Skeletal muscle cell (primary cell): ENCODE measurements around the gene ASCC2.
"Not testable (repeated sequence)": the region's sequence is repeated elsewhere in the genome, so short reads cannot be mapped to it uniquely, and the experiment has no call there.

Source experiments
- DNase-seq: peaks from one replicate; pipeline ENCODE4 v3.0.0-alpha.2; 2010; ENCODE audit warnings: low read depth
- H3K4me3 ChIP-seq: 2 replicates; pipeline ENCODE4 v1.5.1; 2011; ENCODE audit warnings: low read depth, mild to moderate bottlenecking, control low read depth, low read length, moderate library complexity

Gene ASCC2

GRCh38 chr22:29765905-29766631 is 72.0 kb downstream of the ASCC2 start:
- peak overlapping the region; percentile 75 for H3K4me3 ChIP-seq
- DNase-seq = no peak

- H3K4me3 ChIP-seq = no peak overlapping the region
- no peak for DNase-seq
These were observed 75.8 kb downstream of the ASCC2 start for GRCh38 chr22:29762263-29762662.

GRCh38 chr22:29758959-29759358 is 79.1 kb downstream of the ASCC2 start:
- no peak for DNase-seq
- H3K4me3 ChIP-seq = no peak overlapping the region

DNA sequence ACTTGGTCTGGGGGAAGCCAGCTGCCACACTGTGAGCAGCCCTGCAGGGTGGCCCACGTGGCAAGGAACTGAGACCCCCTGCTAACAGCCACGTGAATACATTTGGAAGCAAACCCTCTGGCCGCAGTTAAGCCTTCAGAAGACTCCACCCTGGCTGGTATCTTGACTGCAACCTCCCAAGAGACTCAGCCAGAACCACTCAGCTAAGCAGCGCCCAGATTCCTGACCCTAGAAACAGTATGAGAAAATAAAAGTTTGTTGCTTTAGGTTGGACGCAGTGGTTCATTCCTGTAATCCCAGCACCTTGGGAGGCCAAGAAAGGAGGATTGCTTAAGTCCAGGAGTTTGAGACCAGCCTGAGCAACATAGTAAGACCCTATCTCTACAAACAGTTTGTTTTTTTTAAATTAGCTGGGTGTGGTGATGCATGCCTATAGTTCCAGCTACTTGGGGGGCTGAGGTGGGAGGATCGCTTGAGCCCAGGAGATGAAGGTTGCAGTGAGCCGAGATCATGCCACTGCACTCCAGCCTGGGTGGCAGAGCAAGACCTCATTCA is 79.9 kb downstream of the ASCC2 start:
- H3K4me3 ChIP-seq = no peak overlapping the region
- DNase-seq = no peak

GRCh38 chr22:29757096-29757495 is 81.0 kb downstream of the ASCC2 start:
- H3K4me3 ChIP-seq = no peak overlapping the region

DNA sequence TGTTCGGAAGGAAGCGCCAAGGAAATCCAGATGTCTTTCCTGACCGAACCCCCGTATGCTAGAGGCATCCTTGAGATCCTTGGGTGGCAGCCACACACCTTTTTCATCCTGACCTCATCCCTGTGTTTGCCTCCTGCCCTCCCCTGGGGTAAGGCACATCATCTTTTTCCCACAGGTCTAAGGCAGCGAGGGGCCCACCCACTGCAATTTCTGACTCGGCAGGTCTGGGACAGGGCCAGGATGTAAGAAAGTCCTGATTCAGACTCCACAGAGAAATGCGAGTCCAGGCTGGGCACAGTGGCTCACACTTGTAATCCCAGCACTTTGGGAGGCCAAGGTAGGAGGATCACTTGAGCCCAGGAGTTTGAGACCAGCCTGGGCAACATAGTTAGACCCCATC is 81.7 kb downstream of the ASCC2 start:
- no peak for DNase-seq
- H3K4me3 ChIP-seq = no peak overlapping the region

More at GRCh38 chr22:29757096-29757495, 81.0 kb downstream of the ASCC2 start:
- DNase-seq = no peak

- DNase-seq = no peak
These were observed 82.2 kb downstream of the ASCC2 start for GRCh38 chr22:29755889-29756288.

DNA sequence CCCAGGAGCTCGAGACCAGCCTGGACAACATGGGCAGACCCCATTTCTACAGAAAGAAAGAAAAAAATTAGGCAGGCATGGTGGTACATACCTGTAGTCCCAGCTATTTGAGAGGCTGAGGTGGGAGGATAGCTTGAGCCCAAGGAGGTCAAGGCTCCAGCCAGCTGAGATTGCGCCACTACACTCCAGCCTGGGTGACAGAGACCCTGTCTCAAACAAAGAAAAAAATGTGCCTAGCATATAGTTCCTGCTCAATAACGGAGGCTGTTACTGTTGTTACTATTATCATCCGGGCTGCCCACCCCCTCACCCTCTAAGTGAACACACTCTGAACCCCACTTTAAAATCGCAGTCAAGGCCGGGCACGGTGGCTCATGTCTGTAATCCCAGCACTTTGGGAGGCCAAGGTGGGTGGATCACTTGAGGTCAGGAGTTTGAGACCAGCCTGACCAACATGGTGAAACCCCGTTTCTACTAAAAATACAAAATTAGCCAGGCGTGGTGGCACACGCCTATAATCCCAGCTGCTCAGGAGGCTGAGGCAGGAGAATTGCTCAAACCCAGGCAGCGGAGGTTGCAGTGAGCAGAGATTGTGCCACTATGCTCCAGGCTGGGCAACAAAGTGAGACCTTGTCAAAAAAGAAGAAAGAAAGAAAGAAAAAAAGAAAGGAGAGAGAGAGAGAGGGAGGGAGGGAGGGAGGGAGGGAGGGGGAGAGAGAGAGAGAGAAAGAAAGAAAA is 83.2 kb downstream of the ASCC2 start:
- not testable (repeated sequence) for H3K4me3 ChIP-seq, DNase-seq

More at GRCh38 chr22:29755889-29756288, 82.2 kb downstream of the ASCC2 start:
- no peak overlapping the region for H3K4me3 ChIP-seq

DNA sequence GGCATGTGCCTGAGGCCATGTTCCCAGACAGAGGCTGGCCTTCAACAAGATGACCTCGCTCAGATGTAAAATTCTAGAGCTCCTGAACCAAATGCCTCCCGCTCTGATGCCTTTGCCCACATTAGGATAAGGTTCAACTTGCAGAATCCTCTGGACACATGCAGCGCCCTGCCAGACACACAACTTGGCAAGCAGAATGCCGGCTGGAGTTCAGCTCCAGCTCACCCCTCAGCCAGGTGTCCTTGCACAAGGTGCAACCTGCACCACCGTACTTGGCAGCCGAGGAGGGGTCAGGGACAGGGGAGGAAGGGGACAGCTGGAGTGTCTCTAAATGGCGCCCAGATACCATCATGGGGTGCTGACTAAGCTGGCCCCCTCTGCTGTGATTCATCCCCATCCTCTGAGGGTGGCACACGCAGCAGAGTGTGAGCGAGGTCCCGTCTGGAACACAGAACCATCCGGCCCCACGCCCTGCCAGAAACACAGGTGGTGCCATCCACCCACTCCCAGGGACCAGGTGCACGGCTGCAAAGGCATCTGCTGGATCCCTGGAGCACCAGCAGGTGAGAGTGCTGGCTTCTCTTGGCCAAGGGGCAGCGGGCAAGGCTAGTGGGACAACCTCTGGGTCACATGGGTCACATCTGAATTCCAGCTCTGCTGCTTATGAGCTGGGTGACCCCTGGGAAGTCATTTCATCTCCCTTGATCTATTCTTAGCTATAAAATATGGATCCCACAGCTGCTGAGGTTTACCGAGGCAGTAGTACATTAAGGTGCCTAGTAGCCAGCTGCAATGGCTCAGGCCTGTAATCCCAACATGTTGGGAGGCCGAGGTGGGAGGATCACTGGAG is 84.0 kb downstream of the ASCC2 start:
- DNase-seq = no peak
- H3K4me3 ChIP-seq = no peak overlapping the region

DNA sequence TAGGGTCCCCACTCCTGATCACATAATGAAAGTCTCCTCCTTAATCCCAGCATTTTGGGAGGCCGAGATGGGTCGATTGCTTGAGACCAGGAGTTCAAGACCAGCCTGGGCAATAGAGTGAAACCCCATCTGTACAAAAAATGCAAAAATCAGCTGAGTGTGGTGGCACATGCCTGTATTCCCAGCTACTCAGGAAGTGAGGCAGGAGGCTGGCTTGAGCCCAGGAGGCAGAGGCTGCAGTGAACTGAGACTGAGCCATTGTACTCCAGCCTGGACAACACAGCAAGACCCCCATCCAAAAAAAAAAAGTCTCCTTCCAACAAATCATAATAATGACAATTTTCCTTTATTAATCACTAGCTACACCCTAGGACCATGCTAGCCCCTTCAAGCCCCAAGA is 86.4 kb downstream of the ASCC2 start:
- DNase-seq = no peak
- no peak overlapping the region for H3K4me3 ChIP-seq

GRCh38 chr22:29750559-29751538 is 87.2 kb downstream of the ASCC2 start:
- H3K4me3 ChIP-seq = no peak overlapping the region
- DNase-seq = no peak

DNA sequence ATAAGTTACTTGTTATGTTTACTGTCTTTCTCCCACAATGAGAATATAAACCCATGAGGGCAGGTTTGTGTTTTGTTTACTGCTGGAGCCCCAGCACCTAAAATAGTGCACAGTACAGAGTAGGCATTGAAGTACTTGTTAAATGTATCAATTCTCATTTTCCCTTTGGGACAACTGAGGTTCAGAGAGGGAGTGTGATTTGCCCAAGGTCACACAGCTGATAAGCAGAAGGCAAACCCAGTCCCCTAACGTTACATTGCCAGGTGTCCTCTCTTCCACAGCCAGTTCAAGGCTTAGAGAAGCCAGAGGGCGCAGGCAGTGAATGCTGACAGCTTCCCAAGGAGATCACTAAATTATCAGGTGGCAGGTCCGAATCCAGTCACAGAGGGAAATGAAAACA is 88.0 kb downstream of the ASCC2 start:
- DNase-seq = no peak
- H3K4me3 ChIP-seq = no peak overlapping the region

DNA sequence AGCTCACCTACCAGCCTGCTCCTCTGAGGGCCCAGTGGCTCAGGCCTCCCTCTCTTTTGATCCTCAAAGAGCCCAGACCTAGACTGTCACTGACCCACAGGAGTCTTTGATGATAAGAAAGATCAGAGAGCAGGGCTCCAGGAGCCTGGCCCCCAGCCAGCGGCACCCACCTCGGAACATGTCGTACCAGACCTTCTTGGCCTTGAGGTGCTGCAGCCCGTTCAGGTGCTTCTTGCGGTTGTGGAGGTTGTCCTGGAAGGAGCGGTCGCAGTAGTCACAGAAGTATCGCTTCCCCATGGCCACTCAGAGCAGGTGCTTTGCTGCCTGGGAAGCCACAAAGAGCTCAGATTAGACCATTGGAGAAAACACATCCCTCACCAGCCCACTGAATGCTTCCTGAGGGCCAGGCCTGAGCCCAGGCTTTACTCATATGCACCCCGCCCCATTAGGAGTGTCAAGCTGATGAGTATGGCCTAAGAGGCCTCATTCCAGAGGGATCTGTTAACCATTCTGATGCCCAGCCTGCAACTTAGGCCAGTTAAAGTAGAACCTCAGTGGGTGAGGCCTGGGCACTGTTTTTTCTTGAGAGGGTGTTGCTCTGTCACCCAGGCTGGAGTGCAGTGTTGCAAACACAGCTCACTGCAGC is 89.7 kb downstream of the ASCC2 start:
- no peak overlapping the region for H3K4me3 ChIP-seq
- DNase-seq = no peak

DNA sequence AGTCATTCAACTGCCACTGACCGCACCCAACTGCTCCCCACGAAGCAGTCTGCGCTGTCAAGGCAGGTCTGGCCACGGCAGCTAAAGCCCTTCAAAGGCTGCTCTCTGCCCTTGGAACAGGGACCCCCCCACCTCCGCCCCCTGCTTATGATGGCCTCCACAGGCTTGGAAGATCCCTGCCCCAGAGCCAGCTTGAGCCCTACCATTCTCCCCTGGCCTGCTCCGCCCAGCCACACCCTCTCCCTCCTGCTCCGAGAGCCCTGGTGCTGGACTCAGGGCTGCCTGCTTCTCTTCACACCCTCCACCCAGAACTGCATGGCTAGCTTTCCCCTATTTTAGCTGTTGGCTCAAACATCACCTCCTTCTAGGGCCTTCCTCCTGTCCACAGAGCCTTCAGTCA is 90.2 kb downstream of the ASCC2 start:
- no peak for DNase-seq
- H3K4me3 ChIP-seq = no peak overlapping the region

DNA sequence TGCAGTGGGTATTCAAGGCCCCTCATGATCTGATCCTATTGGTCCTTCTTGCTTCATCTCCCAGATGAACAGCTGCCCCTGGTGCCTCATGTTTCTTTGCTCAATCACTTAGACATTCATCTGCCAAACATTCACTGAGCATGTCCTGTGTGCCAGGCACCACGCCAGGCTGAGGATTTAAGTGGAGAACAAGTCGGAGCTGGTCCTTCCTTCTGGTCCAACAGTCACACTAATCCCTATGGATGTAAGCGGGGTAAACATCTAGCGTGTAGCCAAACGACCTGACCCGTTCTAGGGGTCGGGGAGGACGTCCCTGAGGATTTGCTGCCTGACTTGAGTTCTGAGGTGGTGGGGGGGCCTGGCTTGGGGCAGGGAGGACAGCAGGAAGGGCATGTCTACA is 93.2 kb downstream of the ASCC2 start:
- peak; percentile 54 for DNase-seq
- no peak overlapping the region for H3K4me3 ChIP-seq

GRCh38 chr22:29742326-29742725 is 95.7 kb downstream of the ASCC2 start:
- no peak for DNase-seq
- no peak overlapping the region for H3K4me3 ChIP-seq

DNA sequence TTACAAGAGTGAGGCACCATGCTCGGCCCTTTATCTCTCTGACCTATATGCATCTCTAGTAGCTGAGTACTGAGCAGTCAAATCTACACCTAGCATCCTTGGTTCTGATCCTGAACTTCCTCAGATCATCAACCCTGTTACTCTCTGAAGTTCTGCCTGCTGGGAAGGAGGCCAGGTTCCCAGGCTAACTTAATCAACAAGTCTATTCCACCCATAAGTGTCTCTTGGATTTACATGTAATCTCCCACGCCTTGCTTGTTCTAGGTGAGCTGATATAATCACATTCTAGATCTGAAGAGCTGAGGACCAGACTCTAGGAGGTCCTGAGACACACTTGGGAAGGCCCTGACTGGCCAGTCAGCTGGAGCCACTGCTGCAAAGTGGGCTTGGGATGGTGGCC is 96.1 kb downstream of the ASCC2 start:
- DNase-seq = no peak
- H3K4me3 ChIP-seq = no peak overlapping the region

GRCh38 chr22:29740216-29740615 is 97.9 kb downstream of the ASCC2 start:
- no peak overlapping the region for H3K4me3 ChIP-seq
- no peak for DNase-seq
